NCI-H2081 (cell line): Measurements from ENCODE around the gene SLC17A9.

Experiments
- DNase-seq, 2 experiments: peaks; one replicate each; lab custom pipeline; 2025; lab: John Stamatoyannopoulos, UW

SLC17A9 gene

DNA sequence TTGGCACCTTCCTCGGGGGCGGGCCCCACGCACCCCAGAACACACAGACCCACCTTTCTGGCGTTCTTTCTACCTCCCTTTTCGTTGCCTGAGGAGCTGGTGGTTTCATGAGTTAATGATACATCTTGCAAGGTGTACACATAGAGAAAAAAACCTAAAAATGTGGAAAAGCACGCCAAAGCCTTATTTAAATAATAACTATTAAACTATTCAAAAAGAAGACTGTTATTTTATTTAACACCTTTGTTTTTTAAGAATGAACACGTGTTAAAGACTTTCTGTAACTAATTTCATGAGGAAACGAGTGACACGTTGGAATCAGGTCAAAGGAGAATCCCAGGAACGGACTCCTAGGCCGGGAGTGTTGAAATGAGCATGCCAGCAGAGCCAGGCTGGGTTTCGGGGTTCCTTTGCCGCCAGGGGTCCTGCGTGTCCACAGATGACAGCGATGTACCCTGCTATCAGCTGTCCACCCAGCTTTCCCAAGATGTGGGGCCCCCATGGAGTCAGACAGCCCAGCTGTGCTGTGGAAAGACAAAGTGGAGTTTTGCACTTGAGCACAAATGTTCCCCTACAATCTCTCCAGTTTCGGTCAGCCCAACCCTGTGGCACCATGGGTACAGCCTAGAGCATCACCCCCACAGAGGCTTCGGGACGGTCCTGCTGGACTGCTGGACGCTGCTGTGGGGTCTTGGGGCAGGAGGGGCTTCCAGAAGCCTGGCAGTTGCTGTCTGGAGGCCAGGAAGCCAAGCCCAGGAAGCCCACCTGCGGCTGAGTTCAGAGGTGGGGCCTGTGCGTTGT lies 16.1 kb downstream of the SLC17A9 start:
- no peak for DNase-seq

DNA sequence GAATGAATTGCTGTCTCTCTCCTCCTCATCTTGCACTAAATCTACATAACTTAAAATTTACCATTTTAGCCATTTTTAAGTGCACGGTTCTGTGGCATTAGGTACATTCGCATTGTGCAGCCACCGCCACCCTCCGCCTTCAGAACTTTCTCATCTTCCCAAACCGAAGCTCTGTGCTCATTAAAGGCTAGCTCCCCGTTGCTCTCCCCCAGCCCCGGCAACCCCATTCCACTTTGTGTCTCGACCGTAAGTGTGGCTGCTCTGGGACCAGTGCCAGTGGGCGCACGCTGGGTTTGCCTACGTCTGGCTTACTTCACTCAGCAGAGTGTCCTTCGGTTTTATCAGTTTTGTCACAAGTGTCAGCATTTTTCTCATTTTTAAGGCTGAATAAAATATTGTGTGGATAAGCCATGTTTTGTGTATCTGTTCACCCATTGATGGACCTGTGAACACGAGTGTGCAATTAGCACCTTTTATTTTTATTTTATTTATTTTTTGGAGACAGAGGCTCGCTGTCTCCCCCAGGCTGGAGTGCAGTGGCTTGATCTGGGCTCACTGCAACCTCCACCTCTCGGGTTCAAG lies 16.8 kb downstream of the SLC17A9 start:
- peak in 1 of 2 experiments; percentile 11 for DNase-seq

DNA sequence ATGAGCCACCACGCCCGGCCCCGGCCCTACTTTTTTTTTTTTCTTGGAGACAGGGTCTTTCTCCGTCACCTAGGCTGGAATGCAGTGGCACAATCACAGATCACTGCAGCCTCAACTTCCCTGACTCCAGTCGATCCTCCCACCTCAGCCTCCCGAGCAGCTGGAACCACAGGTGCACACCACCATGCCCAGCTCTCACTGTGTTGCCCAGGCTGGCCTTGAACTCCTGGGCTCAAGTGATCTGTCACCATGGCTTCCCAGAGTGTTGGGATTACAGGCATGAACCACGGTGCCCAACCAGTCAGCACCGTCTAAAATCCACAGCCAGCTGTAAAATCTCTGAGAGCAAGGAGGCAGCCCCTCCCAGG lies 17.4 kb downstream of the SLC17A9 start:
- no peak for DNase-seq

DNA sequence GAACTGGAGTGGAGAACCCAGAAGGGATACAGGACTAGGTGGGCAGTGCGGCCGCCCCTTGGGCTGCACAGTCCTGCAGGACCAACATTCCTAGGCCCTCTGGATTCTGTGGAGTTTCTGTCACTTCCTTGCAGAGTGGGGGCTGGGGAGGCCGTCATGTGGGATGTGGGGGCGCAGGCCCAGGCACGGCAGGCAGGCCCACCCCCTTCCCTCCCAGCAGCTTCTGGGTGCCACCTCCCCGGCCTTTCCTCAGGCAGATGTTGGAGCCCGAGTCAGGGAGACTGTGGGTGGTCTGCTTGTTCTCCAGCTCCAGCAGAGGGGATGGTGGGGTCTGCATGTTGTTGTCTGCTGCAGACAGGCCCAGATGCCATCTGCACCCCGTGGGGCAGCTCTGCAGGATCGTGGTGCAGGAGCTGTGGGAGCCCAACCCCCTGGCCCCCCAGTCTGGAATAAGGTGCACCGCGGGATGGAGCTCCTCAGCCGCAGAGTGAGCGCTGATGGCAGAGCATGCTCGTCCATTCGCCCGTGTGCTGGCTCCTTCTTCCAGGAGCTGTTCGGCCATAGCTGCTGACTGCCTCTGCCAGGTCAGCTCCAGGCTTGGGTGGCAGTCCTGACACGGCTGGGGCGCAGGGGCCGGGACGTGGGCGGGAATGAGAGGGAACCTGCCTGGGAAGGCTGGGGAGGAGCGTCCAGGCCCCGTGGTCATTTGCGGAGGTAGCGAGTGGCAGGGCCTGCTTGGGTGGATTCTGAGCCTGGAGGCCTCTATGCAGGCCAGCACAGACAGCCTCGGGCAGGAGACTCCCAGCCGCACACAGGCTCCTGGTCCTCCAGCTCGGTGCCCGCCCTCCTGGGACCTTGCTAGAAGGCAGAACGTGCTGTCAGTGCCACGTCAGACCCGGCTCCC lies 18.1 kb downstream of the SLC17A9 start:
- DNase-seq: no peak

DNA sequence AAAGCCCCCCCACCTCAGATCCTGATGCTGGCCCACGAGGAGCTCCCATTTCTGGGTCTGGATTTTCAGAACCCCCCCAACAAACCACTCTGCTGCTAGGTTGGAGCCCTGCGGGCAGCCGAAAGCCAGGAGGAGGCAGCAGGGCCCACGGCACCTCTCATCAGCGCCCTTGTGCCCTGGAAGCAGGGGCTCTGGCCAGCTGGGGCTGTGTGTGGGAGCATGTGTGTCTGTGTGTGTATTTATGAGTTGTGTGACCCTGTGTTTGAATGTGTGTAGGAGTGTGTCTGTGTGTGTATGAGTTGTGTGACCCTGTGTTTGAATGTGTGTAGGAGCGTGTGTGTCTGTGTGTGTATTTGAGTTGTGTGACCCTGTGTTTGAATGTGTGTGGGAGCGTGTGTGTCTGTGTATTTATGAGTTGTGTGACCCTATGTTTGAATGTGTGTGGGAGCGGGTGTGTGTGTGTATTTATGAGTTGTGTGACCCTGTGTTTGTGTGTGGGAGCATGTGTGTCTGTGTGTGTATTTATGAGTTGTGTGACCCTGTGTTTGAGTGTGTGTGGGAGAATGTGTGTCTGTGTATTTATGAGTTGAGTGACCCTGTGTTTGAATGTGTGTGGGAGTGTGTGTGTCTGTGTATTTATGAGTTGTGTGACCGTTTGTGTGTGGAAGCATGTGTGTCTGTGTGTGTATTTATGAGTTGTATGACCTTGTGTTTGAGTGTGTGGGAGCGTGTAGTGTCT lies 18.9 kb downstream of the SLC17A9 start:
- DNase-seq: no peak

DNA sequence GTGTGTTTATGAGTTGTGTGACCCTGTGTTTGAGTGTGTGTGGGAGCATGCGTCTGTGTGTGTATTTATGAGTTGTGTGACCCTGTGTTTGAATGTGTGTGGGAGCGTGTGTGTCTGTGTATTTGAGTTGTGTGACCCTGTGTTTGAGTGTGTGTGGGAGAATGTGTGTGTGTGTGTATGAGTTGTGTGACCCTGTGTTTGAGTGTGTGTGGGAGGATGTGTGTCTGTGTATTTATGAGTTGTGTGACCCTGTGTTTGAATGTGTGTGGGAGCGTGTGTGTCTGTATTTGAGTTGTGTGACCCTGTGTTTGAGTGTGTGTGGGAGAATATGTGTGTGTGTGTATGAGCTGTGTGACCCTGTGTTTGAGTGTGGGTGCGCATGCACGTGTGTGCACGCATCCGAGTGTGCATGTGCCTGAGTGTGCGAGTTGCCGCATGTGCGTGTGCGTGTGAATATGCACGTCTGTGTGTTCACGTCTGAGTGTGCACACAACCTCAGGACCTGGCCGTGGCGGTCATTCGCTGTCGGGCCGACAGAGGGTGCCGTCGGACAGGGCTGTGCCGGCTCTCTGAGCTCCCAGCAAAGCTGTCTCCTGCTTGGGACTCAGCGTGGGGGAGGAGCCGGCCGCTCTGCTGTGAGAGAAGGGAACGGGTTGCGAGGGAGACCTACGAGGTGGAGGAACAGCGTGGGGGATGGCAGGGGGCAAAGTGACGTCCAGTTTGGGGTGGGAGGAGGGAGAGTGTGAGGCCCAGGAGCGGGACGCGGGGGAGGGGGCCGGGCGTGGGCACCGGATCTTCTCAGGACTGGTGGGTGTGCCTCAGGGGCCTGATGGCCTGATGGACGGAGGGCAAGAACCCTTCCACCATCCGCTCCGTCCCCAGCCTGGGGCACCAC lies 19.7 kb downstream of the SLC17A9 start:
- peak; percentile 76 to 81 for DNase-seq

DNA sequence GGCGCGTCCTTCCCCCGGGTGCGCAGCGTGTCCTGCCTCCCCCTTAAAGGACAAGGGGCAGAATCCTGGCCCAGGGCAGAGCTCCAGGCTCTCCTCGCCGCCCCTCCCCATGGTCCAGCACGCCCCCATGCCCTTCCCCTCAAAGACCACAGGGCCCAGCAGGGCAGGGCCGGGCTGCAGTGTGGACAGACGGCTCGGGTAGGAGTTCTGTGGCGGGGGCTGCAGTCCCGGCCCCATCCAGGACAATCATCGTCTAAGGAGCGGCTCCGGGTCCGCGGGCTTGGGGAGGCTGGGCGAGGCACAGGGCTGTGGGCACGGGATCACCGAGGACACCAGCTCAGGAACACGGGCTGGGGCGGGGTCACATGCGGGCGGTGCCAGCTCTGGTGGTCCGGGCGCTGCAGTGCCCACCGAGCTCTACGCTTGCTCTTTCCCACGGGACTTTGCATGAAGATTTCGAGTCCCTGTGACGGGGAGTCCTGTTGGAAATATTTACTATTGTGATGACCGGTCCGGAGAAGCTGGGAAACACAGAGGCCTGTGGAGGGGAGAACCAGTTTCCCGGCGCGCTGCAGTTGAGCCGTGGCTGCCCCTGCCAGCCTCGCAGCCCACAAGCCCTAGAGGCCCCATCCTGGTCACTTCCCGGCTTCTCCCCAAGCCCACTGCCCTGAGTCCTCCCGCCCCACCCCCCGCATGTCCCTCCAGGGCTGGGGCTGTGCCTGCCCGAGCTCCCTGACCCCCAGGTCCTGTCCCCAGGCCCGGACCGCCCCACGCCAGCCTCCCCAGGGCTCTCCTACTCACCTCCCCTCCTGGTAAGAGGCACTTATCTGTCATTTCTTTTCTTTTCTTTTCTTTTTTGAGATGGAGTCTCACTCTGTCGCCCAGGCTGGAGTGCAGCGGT lies 20.6 kb downstream of the SLC17A9 start:
- DNase-seq: no peak

DNA sequence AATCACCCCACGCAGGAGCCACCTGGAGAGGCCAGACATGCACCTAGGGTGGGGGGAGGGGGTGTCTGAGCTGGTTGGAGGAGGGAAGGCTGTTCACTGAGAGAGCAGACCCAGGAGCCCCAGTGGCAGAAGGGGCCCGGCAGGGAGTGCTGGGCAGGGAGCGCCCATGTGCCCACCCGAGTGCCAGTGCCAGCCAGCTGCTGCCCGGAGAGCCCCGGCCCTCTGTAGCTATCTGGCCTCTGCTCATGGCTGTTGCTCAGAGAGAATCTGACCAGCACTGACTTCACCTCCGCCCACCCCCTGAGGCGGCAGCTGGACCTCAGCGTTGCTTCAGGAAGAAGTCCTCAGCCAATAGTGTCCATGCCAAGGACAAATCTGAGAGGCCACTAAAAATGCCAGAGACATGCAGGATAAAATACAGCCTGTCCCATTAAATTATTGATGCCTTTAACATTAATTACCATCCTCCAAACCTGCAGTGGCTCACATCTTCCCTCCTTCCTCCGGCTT lies 22.8 kb downstream of the SLC17A9 start:
- DNase-seq: no peak

DNA sequence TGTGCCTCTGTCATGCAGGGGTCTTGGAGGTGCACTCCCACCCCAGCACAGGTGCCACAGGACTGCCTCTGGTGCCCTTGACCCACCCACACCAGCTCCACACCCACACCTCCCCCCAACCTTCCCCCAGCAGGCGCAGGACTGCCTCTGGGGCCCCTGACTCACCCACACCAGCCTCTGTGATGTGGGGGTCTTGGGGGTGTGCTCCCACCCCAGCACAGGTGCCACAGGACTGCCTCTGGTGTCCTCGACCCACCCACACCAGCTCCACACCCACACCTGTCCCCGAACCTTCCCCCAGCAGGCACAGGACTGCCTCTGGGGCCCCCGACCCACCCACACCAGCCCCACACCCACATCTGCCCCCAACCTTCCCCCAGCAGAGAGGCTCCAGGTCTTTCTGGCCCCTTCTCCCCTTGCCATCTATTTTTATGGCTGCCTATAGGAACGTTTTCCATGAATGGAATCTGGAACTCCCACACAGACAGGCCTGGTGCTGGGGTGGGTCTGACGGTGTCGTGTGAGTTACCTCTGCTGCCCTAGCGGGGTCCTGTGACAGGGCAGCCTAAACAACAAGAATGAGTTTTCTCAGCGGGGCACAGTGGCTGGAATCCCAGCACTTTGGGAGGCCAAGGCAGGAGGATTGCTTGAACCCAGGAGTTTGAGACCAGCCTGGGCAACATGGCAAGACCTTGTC lies 23.5 kb downstream of the SLC17A9 start:
- DNase-seq: no peak

DNA sequence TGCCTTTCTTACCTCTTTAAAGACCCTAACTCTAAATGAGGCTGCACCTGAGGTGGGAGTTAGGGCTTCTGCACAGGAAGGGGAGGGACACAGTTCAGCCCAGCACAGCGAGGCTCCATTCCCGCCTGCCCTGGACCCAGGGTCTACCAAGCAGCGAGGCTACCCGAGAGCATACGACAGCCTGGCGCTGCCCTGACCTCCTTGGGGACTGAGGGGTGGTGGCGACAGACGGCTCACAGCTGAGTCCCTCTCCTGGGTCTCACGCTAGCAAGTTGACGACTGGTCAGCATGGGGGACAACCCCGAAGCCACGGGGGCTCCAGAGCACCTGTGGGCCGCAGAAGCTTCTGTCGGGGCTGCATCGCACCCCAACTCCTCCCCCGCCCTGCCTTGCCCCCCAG lies 24.4 kb downstream of the SLC17A9 start:
- DNase-seq: no peak

DNA sequence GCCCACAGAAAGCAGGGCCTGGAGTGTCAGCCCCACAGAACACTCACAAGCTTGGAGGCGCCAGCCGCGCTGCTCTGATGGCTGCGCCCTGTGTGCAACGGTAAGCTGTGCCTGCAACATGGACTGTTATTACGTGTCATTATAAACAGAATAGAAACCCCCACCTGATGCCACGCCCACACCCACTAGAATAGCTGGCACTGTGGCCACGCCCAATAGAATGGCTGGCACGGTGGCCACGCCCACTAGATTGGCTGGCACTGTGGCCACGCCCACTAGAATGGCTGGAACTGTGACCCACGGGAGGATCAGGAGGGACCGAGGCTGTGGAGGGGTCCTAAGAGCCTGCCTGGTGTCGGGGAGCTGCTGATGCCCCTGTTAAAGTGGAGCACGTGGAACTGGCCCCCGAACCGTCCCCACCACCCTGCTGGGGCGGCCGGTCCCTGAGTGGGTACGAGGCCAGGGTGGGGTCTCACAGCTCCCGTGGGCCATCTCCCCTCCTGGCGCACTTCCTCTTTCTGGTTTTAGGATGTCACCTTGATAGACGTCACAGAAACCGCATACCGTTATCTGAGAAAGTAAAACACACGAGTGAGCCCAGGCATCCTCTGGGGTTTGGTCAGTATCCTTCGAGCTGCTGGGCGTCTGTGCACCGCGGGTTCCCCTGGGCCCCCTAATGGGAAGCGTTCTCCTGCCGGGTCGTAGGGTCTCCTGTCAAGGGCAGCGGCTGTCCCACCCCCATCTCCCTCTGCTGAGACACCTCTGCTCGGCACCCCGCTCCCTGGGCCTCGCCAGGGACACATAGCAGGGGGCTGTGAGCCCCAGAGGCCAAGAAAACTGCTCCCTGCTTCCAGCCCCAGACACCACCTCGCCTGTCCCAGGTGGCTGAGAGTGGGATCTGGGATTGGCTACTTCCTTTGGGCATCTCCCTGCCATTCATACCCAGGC lies 25.4 kb downstream of the SLC17A9 start:
- peak; percentile 33 to 35 for DNase-seq

DNA sequence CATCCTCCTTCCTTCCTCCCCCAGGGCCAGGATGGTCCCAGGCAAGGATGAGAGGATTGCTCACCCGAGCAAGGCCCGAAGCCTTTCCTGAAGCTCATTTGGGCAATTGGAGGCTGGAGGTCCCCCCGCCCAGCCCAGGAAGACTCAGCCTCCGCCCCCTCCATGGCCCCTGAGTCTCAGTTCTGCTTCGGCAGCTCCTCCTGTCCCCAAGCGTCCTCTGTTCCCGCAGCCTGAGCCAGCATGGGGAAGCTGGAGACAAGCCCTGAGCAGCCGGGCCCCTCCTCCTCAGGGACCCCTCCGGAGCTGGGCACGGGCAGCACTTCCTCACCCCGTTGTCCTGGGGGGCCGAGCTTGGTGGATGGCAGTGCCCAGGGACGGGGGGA lies 26.0 kb downstream of the SLC17A9 start:
- DNase-seq: no peak

DNA sequence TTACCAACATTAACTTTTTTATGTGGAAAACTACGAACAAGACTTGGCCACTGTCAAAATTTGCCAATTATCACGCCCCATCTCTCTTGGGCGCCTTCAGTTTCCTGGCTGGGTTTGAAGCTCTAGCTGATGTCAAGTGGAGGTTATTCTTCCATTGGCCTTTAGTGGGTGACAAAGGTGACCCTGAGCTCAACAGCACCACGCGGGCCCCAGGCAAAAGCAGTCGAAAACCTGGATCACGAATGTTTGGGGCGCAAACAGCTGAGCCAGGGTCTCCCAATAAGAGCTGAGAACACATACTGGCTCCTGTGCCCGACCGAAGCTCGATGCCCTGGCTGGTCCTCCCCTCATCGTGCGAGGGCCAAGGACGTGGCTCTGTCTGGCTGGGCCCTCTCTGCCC lies 26.8 kb downstream of the SLC17A9 start:
- no peak for DNase-seq

DNA sequence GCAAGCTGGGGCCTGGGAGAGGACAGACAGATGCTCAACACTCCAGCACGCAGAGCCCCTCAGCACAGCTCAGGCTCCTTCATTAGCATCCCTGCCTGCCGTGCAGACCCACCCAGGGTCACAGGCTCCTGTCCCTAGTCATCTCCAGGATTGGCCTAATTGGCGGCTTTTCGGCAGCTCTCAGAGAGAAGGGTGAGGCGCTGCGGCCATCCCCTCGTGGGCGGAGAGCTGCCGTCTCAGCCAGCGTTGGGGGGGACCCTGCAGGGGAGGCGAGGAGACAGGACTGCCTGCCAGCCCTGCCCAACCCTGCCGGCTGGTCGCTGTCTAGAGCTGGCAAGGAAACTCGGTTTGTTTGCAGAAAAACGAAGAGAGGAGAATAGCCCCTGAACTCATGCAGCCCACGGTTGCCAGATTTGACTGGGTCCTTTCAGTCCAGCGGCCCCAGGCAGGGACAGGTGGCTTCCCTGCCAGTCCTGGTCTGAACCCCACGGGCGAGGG lies 27.4 kb downstream of the SLC17A9 start:
- DNase-seq: peak in 1 of 2 experiments; percentile 46

DNA sequence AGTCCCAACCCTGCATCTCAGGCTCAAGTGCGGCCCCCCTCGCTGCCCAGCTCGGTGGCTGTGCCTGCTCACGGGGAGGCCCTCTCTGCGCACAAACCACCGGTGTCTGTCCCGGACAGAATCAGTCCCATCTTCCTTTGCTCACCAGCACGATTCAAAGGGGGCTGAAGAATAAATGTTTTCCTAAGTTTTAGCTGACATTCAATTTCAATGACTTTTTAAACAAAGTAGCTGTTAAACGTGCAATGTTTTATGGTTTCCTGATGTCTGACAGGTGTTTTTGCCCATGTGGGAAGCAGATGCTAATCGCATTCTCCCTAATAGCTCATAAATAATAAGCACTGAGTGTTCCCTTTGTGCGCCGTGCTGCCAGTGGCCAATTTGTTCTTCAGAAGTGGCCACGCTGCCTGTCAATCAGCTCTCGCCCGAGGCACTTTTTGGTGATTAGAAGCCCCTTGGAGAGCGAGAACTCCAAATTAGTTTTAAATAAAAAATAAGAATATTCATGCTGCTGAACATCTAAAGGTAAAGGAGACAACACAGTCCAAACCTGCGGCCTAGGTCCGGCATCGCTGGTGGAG lies 28.0 kb downstream of the SLC17A9 start:
- DNase-seq: peak; percentile 62 to 87

DNA sequence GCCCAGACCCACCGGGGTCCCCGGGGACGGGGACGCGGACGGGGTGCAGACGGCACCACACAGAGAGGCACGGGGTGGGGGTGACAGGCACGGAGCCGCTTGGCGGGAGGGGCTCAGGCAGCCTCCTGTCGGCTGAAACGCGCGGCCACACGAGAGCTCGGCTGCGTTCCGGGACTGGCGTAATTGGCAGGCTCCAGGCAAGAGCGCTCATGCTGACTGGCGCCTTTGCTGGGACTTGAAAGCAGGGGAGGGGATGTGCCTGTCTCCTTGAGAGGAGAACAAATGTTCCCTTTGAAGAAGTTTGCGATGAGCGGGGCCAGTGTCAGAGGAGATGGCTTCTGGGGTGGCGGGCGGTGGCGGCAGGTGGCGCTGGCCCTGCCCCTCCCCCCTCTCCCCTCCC lies 28.5 kb downstream of the SLC17A9 start:
- peak; percentile 55 to 73 for DNase-seq
